Common myeloid progenitor, CD34-positive (primary cell): ENCODE results near the gene SNPH. TPM values are rescaled to one million over a fixed set of nuclear protein-coding genes. Genes with fewer than 3 reads are reported as not detected.
A peak's percentile ranks its signal among the peaks of the same experiment; 100 is the strongest.
"Not testable (repeated sequence)": the region's sequence is repeated elsewhere in the genome, so short reads cannot be mapped to it uniquely, and the experiment has no call there.

Source experiments
- CTCF ChIA-PET: fragments of 350-600 bp; sonication (Branson Sonifier 250); formaldehyde crosslinking; loops from one replicate; lab custom pipeline; 2021; ENCODE audit warnings: antibody characterized with exemption; lab: Charles Lee
- POLR2A ChIA-PET: fragments of 350-600 bp; sonication (Branson Sonifier 250); formaldehyde crosslinking; loops from one replicate; lab custom pipeline; 2021; ENCODE audit warnings: antibody characterized with exemption; lab: Charles Lee
- DNase-seq, 3 donors: peaks; one replicate each; pipeline versions ENCODE4 v3.0.0 to v3.0.0-alpha.2; 2013
- H3K27ac ChIP-seq, 2 experiments: 1 replicate in 1 of 2; 2 replicates in 1 of 2; pipeline ENCODE4 v1.7.0; 2013; ENCODE audit warnings: inconsistent platforms in 2 of 2, low read length in 2 of 2, mild to moderate bottlenecking in 2 of 2, low read depth in 1 of 2, moderate library complexity in 1 of 2; ENCODE audit not compliant: severe bottlenecking in 2 of 2, insufficient read depth in 1 of 2, poor library complexity in 1 of 2
- H3K27me3 ChIP-seq, 5 experiments: replicated peaks in 2 of 5; 1 replicate in 3 of 5; 2 replicates in 2 of 5; pipeline versions ENCODE4 v1.6.1 to v1.7.0; 2013; ENCODE audit warnings: low read length in 4 of 5, mild to moderate bottlenecking in 2 of 5, moderate library complexity in 2 of 5, inconsistent platforms in 1 of 5; ENCODE audit not compliant: insufficient read depth in 5 of 5, control insufficient read depth in 4 of 5
- H3K36me3 ChIP-seq, 4 experiments: 1 replicate in 2 of 4; 2 replicates in 2 of 4; pipeline versions ENCODE4 v1.6.1 to v1.7.0; 2013; ENCODE audit warnings: low read length in 3 of 4, control low read depth in 1 of 4, mild to moderate bottlenecking in 1 of 4; ENCODE audit not compliant: control insufficient read depth in 4 of 4, insufficient read depth in 4 of 4
- H3K4me1 ChIP-seq, 4 experiments: 1 replicate in 3 of 4; 2 replicates in 1 of 4; pipeline versions ENCODE4 v1.6.1 to v1.7.1; 2013; ENCODE audit warnings: low read length in 3 of 4, mild to moderate bottlenecking in 3 of 4, control low read depth in 1 of 4, inconsistent platforms in 1 of 4, moderate library complexity in 1 of 4; ENCODE audit not compliant: control insufficient read depth in 4 of 4, insufficient read depth in 4 of 4; ENCODE audit errors: control extremely low read depth in 1 of 4
- H3K4me3 ChIP-seq, 7 experiments: 1 replicate in 4 of 7; 2 replicates in 3 of 7; pipeline versions ENCODE4 v1.5.1 to v1.7.0; 2013; ENCODE audit warnings: mild to moderate bottlenecking in 7 of 7, low read length in 6 of 7, moderate library complexity in 6 of 7, inconsistent platforms in 2 of 7, low read depth in 2 of 7, control low read depth in 1 of 7; ENCODE audit not compliant: insufficient read depth in 4 of 7, control insufficient read depth in 1 of 7; ENCODE audit errors: extremely low read depth in 1 of 7
- H3K9me3 ChIP-seq, 5 experiments: 1 replicate in 4 of 5; 2 replicates in 1 of 5; pipeline versions ENCODE4 v1.6.1 to v1.7.1; 2013; ENCODE audit warnings: low read length in 4 of 5, mild to moderate bottlenecking in 2 of 5, inconsistent platforms in 1 of 5, low read depth in 1 of 5, moderate library complexity in 1 of 5; ENCODE audit not compliant: control insufficient read depth in 4 of 5, insufficient read depth in 2 of 5; ENCODE audit errors: control extremely low read depth in 1 of 5
- WGBS: methylation state at CpG from one replicate; pipeline ENCODE4 v1.1.5; 2013; ENCODE audit not compliant: insufficient coverage; 5-methylcytosine and 5-hydroxymethylcytosine counted together
- polyA plus RNA-seq: library from polyadenylated mRNA; unstranded; fragments of 120-200 nt; gene quantifications from one replicate; pipeline ENCODE4 v1.2.1, GENCODE V29; 2013

Gene SNPH, protein sequence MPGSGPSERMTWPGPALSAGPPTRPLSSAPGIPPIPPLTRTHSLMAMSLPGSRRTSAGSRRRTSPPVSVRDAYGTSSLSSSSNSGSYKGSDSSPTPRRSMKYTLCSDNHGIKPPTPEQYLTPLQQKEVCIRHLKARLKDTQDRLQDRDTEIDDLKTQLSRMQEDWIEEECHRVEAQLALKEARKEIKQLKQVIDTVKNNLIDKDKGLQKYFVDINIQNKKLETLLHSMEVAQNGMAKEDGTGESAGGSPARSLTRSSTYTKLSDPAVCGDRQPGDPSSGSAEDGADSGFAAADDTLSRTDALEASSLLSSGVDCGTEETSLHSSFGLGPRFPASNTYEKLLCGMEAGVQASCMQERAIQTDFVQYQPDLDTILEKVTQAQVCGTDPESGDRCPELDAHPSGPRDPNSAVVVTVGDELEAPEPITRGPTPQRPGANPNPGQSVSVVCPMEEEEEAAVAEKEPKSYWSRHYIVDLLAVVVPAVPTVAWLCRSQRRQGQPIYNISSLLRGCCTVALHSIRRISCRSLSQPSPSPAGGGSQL
- 0.46 TPM for polyA plus RNA-seq

DNA sequence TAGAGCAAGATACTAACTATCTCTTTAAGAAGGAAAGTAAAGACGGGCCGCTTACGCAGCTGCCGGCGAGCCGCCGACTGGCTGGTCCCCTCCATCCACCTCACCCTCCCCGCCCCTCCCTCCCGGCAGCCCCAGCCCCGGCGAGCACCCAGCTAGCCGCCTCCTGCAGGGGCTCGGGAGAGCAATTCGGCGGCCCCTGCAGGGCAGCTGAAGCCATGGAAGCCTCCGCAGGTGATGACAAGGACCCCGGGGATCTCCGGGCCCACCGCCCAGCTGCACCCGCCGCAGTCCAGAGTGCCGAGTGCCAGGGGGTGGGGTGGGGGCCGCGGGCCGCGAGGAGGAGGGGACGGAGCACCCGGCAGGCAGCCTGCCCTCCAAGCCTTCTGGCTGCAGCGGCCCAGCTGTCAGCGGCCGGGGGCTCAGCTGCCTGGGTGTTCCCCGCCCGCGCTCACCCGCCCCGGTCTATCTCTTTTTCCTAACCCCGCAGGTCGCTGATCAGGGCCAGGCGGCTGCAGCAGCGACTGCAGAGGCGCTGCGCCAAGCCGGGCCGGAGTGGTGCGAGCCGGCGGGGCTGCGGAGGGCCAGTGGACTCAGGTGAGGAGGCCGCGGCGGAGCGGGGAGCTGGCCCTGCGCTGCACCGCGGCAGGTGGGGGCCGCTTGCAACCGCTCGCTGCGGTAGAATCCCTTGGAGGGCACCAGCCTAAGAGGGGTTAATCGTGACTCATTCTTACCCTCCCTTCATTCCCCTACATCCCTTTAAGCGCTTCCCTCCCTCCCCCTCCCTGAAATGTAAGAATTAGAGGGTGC is at the start of gene SNPH:
SNPH (plus strand) TSS at position 128 of the 807 bp plus-strand sequence. CDS start 29,946 bp downstream, outside the sequence.
- peaks cover 0 to 23% (median 3%) of the 10 kb centered on the region in 5 experiments for H3K27me3 ChIP-seq
- peaks cover 0 to 3% (median 3%) of the 10 kb centered on the region in 5 experiments for H3K9me3 ChIP-seq
- H3K4me3 ChIP-seq, result peak within 1 kb of the TSS; percentile 15 to 66 (median 59)
- no peaks in the 10 kb centered on the region for H3K36me3 ChIP-seq
- POLR2A ChIA-PET, result no interaction called here
- H3K27ac ChIP-seq, result peak within 1 kb of the TSS in 1 of 2 experiments; percentile 2
- DNase-seq, result peak; percentile 55 to 90 (median 84)
- H3K4me1 ChIP-seq, result peaks cover 0 to 15% (median 8%) of the 10 kb centered on the region in 4 experiments
- 0% methylated on average over 24 of the region's 61 CpGs for WGBS
- CTCF ChIA-PET, result interaction anchor here (0.9 kb wide), 1 partner anchor 46 kb away, joined by 3 read pairs; no protein-coding TSS in a partner anchor

DNA sequence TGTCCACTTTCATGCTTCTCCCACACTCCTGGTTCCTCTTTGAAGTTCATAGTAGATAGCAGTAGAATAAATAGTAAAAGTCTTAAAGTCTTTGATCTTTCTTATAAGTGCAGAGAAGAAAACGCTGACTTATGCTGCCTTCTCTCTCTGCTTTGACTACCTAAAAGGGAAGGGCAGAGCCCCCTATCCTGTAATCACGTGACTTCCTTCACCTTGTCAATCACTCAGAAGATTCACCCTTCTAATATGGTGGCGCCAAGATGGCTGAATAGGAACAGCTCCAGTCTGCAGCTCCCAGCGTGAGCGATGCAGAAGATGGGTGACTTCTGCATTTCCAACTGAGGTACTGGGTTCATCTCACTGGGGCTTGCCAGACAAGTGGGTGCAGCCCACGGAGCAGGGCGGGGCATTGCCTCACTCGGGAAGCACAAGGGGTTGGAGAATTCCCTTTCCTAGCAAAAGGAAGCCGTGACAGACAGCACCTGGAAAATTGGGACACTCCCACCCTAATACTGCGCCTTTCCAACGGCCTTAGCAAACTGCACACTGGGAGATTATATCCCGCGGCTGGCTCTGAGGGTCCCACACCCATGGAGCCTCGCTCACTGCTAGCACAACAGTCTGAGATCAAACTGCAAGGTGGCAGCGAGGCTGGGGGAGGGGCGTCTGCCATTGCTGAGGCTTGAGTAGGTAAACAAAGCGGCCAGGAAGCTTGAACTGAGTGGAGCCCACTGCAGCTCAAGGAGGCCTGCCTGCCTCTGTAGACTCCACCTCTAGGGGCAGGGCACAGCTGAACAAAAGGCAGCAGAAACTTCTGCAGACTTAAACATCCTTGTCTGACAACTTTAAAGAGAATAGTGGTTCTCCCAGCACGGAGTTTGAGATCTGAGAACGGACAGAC is 49.3 kb upstream of the SNPH start:
- 89% methylated on average over 13 of the region's 19 CpGs for WGBS
- DNase-seq, H3K4me3 ChIP-seq, H3K9me3 ChIP-seq, H3K27me3 ChIP-seq, CTCF ChIA-PET, H3K36me3 ChIP-seq, H3K27ac ChIP-seq: not testable (repeated sequence)
- peaks cover 2 to 22% (median 12%) of the 10 kb centered on the region in 4 experiments for H3K4me1 ChIP-seq
- POLR2A ChIA-PET, result interaction anchor here (0.6 kb wide), 1 partner anchor 208 kb away, joined by 3 read pairs; no protein-coding TSS in a partner anchor

DNA sequence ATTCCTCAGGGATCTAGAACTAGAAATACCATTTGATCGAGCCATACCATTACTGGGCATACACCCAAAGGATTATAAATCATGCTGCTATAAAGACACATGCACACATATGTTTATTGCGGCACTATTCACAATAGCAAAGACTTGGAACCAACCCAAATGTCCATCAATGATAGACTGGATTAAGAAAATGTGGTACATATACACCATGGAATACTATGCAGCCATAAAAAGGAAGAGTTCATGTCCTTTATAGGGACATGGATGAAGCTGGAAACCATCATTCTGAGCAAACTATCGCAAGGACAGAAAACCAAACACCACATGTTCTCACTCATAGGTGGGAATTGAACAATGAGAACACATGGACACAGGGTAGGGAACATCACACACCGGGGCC is 43.3 kb upstream of the SNPH start:
- DNase-seq, H3K36me3 ChIP-seq, H3K4me3 ChIP-seq, CTCF ChIA-PET, H3K9me3 ChIP-seq, POLR2A ChIA-PET, H3K27ac ChIP-seq: not testable (repeated sequence)
- 86% methylated on average over 1 of the region's 4 CpGs for WGBS
- Histone ChIP-seq H3K4me1 (peaks cover 0 to 18% (median 12%) of the 10 kb centered on the region in 4 experiments), H3K27me3 (peaks cover 4 to 30% (median 14%) of the 10 kb centered on the region in 5 experiments)

DNA sequence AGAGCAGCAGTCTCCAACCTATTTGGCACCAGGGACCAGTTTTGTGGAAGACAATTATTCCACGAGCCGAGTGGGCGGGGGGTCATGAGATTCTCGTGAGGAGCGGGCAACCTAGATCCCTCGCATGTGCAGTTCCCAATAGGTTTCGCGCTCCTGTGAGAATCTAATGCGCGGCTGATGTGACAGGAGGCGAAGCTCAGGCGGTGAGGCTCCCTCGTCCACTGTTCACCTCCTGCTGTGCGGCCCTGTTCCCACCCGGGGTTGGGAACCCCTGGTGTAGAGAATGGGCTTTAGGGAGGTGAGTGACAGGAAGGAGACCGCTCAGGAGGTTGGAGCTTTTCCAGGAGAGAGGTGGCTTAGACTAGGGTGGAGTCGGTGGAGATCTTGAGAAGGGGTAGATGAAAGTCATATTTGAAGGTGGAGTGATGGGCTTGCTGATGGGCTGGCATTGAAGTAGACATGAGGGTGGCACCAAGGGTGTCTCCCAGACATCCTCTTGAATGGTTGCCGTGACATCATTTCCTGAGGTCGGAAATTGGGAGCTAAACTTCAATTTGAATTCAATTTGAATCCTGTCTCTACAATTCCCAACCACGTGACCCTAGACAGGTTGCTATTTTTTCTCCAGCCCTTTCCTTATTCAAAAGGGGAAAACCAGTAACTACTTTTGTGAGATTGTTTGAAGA is 41.7 kb upstream of the SNPH start:
- CTCF ChIA-PET, result no interaction called here
- Histone ChIP-seq H3K4me1 (peaks cover 0 to 18% (median 12%) of the 10 kb centered on the region in 4 experiments), H3K27ac (no peak overlapping the region), H3K9me3 (no peaks in the 10 kb centered on the region), H3K27me3 (peaks cover 6 to 46% (median 22%) of the 10 kb centered on the region in 5 experiments), H3K4me3 (no peak overlapping the region), H3K36me3 (no peaks in the 10 kb centered on the region)
- WGBS, result 91% methylated on average over 18 of the region's 20 CpGs
- no peak for DNase-seq
- POLR2A ChIA-PET, result no interaction called here

DNA sequence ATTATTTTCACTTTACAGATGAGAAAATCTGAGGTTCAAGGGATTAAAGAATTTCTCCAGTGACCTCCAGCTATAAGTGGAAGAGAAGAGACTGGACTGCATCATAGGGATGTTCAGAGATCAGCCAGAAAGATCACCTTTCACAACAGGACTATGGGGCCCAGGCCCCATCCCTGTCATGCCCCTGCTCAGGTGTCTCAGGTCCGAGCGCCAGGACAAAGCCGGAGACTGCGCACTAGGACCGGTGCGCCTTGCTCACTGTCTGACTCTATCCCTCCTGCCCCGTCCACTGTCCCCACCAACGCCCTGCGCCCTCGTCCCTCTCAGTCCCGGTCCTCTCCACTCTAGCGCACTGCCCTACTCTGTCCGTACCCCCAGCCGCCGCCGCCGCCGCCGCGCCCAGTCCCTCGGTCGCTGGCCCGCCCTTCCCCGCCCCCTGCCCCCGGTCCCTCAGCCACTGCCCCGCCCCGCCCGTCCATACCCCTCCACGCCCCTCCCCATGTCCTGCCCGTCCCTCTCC is 40.8 kb upstream of the SNPH start:
- no peaks in the 10 kb centered on the region for H3K36me3 ChIP-seq
- H3K27me3 ChIP-seq, result peaks cover 9 to 56% (median 22%) of the 10 kb centered on the region in 5 experiments
- H3K27ac ChIP-seq, result no peak overlapping the region
- WGBS, result 9% methylated on average over 14 of the region's 30 CpGs
- CTCF ChIA-PET, result interaction anchor here (0.8 kb wide), 1 partner anchor 13 kb away, joined by 3 read pairs; no protein-coding TSS in a partner anchor
- no peak for DNase-seq
- peaks cover 0 to 18% (median 12%) of the 10 kb centered on the region in 4 experiments for H3K4me1 ChIP-seq
- H3K9me3 ChIP-seq, result no peaks in the 10 kb centered on the region
- POLR2A ChIA-PET, result no interaction called here
- peak overlapping the region in 5 of 7 experiments; percentile 10 to 70 (median 44) for H3K4me3 ChIP-seq
